Activated T-helper 1 cell treated with anti-CD3 and anti-CD28 coated beads, Interleukin-2, amount 50 U/mL, for 16 hours (primary cell): ENCODE results near the gene DENND2C.
A peak's percentile ranks its signal among the peaks of the same experiment; 100 is the strongest.

Experiments used
- DNase-seq, 2 donors: peaks; one replicate each; pipeline ENCODE4 v3.0.0-alpha.2; 2020; ENCODE audit warnings: low read depth in 1 of 2, low spot score in 1 of 2

The DENND2C gene

DNA sequence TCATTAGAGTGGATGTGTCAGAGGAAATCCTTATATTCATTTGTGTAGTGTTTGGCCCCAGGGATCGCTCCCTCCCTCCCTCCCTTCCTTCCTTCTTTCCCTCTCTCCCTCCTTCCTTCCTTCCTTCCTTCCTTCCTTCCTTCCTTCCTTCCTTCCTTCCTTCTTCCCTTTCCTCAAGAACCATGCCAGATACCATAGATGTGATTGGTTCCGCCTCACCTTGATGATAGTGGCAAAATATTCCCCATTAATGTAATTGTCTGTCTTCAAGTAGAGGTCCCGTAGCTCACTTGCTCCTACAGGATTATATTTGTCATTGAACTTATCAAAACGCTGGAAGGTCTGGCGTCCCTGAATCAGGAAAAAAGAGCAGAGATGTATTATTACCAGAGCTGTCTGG, 7.8 kb upstream of the DENND2C start:
- no peak for DNase-seq

DNA sequence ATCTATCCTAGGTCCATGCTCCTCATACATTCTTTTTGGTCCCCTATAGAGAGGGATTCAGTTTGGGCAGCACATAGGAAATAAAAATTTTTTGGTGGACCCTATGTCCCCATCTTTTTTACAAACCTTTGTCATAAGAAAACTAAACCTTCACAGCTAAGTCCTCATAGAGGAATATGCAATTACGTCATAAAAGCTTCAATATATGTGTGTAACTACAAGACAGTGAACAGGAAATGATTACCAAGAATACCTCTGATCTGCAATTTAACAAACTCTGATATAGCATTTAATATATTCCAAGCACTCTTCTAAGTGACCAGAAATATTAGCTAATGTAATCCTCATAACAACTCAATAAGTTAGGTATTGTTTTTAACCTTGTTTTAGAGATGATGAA, 6.3 kb upstream of the DENND2C start:
- no peak for DNase-seq

DNA sequence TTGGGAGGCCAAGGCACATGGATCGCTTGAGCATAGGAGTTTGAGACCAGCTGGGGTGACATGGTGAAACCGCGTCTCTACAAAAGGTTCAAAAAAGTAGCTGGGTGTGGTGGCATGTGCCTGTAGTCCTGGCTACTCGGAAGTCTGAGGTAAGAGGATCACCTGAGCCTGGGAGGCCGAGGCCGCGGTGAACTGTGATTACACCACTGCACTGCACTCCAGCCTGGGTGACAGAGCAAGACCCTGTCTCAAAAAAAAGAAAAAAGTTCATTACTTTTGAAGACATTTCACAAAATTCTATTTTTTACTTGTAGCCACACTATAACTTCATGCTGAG, 2.1 kb upstream of the DENND2C start:
- no peak for DNase-seq

DNA sequence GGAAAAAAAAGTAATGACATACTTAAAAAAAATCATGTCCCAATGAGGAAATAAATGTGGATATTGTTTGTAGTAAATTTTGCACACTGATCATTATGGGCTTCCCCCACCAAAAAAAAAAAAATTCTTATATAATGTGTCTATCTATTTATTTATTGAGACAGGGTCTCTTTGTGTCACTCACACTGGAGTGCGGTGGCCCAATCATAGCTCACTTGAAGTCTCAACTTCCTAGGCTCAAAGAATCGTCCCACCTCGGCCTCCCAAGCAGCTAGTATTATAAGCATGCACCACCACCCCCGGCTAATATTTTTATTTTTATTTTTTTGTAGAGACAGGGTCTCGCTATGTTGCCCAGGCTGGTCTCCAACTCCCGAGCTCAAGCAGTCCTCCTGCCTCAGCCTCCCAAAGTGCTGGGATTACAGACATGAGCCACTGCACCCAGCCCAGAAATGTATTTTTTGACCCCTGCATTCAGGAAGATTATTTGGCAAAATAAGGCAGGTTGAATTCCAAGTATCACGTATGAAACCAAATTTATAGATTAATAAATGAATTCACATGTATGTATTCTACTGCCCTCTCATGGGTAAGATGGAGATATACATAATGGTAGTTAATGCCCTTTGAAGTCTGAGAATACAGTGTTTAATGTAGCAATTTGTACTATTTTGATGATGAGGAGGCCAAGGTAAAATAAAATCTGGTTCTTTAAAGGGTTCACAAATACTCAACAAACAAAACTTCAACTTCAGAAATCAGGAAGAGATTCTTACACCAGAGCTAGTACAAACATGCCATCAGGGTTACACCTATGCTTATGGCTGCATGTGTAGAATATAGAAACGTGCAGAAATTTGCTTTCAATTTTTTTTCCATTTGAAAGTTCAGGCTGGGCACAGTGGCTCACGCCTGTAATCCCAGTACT, 1.4 kb upstream of the DENND2C start:
- DNase-seq, result no peak

DNA sequence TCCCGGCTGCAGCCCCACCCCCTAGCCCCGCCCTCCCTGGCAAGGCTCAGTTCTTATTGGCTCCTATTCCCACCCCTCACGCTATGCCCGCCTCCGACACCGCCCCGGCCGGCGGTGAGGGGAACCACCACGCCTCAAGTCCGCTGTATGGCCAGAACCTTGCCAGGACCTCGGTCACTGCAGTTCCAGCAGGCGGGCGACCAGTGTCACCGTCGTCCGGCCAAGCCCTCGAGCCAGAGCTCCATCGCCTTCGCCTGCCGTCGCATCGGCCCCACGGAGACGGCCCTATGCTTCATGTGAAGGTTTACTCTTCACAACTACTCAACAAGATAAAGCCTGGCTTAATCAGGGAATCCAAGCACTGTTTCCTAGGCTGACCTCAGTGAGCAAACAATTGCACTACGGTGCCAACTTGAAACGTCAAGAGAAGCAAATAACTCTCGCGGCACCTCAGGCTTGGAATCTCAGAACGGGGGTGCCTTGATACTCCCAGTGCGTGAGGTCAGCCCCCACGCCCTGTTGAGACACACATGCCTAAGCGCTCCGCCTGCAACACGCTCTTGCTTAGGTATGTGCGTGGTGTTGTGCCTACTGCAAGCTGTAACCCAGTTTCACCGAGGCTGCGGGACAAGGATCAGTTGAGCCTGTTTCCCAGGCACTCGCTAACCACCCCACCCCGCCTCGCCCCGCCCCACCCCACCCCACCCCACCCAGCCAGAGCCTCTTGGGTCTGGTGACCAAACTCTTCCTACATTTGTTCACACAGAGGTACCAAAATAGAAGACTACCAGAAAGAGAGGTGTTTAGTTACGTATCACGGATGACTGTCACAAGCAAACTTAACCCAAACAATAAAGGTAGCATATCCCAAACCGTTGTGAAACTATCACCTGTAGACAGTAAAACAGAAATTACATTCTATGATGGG, 498 bp upstream of the DENND2C start:
- DNase-seq, result peak; percentile 76 to 77

DNA sequence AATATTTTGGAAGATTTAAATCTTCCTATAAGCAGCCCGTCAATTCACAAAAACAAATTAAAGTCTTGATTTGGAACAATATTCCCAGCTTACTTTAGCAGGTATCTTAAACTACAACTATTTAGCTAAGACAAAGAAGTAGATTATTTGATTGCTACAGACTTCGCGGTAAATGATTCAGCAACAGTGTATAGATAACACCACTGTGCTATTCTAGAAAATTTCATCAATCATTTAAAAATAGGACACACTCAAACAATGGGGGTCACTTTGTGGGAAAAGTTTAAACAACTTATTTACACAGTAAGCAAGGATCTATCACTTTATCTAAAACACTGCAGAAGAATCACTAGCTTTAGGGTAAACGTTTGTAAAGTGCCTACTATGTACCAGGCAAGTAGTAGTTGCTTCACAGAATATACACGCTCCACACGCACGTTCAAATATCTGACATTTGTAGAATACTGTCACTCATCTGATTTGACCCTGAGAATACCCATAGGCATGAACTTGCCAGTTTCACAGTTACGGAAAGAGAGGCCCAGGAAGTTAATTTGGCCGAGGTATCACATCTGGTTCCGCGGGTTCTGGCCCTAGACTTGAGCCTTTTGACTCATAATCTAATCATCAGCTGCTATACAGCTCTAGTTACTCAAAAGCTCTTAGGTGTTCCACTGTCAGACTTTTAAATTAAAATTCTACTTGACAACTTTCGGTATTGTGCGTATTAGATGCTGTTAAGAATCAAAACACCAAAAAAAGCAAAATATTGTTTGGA, 876 bp downstream of the DENND2C start:
- DNase-seq, result no peak

DNA sequence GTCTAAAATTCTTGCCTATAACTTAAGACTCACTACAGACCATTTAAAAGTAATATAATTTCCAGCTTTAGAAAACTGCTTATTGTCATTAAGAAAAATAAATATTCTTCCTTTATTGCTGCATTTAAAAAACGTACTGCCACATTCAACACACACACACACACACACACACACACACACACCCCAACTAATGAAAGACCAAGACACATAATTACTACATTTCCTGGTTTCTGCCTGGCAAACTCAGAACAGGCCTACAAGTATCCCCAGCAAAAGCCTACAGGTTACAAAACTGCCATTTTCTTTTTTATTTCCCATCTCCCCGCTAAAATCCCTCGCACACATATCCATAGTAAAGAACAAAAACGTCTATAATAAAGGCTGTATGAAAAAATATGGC, 1.5 kb downstream of the DENND2C start:
- no peak for DNase-seq

DNA sequence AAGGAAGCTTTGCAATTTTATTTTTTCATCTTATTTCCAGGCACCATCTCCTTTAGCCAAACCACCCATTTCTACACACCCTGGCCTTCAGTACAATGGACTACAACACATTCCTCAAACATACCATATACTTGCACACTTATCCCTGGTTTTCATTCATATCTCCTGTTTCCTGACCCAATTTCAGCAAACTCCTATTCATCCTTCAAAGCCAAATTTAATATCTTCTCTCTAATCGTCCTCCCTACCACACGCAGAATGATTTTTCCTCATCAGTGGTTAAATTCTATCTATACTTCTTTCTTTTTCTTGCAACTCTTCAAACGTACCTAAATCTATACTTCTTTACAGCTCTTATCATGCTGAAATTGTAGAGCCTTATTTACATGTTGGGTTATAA, 2.9 kb downstream of the DENND2C start:
- no peak for DNase-seq

DNA sequence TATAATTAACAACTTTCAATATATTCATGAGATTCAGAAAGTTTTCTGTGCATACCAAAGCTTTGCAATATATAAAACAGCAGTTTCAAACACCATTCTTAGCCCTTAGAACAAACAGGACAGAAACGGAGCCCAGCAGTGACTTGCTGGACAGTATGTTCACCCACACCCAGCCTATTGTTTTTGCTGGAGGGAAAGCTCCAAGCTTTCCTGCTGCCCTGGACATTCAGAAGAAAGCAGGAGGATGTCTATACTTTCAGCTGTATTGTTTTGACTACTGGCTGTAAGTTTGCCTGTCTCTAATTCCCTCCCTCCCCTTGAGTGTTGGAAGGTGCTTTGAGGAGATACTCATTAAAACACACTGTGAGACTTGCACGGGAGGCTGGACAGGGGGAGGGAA, 9.6 kb downstream of the DENND2C start:
- no peak for DNase-seq

DNA sequence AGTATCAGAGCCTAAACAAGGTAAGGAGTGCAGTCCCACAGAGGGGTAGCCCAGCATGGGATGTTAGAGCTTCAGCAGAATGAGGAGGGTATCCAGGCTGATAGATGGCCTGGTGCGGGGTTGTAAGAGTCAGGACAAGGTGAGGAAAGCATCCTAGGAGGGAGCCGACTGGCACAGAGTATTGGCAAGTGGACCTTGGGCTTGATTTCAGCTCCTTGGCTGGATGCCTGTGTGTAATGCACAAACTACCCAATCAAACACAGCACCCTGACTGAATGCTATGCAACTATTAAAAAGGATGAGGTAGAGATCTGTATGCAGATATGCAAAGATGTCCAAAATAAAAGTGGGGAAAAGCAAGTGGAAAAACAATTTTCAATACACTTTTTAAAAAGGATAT, 18.0 kb downstream of the DENND2C start:
- DNase-seq, result no peak

DNA sequence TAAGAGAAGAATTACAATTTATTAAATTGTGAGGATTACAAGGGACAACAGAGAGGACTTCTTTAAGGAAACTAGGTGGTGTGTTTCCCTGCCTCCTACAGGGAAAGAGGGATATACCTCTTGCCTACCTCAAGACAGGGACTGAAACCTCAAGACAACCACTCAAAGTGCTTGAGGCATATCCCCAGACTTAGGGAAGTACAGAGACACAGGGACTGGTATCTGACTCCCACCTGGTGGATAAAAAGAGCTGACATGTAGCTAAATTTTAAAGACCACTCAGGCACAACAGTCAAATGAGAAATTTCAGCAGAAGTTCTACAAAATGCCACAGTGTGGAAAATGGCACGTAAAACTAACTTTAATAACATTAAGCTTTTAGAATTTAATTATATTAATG, 21.3 kb downstream of the DENND2C start:
- no peak for DNase-seq

DNA sequence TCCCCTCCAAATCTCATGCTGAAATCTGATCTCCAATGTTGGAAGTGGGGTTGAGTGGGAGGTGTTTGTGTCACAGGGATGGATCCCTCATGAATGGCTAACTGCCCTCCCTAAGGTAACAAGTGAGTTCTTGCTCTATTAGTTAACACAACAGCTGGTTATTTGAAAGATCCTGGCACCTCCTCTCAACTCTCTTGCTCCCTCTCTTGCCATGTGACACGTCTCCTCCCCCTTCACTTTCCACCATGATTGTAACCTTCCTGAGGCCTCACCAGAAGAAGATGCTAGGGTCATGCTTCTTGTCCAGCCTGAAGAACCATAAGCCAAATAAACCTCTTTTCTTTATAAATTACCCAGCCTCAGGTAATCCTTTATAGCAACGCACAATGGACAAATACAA, 28.5 kb downstream of the DENND2C start:
- DNase-seq, result no peak

DNA sequence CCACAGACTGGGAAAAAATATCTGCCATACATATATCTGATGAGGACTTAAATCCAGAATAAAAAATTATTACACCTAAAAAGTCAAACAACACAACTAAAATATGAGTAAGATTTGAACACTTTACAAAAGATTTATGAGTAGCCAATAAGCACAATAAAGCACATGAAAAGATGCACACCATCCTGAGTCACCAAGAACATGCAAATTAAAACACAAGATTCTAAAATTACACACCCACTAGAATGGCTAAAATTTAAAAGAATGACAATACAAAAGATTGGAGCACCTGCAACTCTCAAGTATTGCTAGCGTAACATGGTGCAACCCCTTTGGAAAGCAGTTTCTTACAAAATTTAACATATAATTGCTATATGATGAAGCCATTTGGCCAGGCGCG, 30.9 kb downstream of the DENND2C start:
- no peak for DNase-seq

DNA sequence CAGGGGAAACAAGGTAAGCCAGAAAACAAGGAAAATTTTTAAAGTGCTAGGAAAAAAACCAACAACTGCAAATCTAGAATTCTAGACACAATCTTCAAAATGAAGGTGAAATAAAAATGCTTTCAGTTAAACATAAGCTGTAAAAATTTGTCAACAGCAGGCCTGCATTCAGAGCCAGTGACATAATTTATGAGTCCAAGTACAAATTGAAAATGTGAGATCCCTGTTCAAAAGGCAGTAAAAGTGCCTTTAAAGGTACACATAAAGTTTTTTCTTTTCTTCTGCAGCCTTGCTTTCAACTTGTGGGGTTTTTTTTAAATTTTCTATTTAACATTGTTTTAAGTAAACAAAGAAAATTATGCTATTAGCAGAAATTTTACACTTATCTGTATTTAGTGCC, 37.4 kb downstream of the DENND2C start:
- no peak for DNase-seq

DNA sequence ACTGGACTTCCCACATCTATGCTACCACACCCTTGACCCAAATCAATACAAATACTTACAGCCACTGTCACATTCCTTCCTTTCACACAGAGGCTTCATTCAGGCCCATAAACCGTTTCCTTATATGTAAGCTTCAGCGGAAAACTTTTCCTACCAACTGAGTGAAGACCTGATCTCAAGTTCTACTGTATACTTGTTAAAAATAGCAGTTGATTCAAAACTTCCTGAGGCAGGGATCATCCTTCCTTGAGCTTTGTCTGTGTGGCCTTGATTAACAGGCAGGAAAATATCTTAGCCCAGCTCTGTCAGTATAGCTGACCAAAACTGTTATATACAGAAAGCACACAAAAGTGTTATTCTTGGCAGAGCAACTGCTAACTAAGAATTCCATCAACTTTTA, 42.7 kb downstream of the DENND2C start:
- DNase-seq, result no peak

DNA sequence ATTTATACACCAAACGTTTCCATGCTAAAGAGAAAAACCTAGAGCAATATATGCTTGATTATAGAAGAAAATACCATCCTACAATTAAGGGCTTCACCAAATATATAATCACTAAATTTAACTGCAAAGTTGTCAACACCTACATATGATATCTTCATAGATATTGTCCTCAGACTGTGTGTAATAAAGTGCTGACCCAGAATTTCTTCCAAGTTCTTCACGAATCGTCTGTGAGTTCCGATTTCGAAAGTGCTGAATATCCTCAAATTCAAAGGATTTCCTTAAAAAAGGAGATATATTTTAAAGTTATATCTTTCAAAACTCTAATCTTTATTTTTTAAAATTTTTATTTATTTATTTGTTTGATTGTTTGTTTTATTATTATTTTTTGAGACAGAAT, 46.5 kb downstream of the DENND2C start:
- DNase-seq, result no peak

DNA sequence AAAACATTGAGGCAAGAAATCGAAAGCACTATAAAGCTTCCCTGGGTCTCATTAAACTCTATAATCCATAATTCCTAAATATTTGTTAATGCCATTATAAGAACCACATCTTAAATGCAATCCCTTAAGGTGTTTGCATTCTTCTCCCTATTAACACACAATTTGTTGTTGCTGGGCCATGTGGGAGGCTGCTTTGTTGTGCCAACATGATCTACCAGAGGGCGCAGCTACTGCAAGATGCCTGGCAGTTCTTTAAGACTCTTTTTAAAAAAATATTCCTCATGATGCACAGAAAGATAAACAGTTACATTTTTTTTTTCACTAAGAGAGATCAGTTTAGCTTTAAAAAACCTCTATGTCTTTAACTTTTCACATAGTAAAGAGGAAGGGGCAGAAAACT, 49.4 kb downstream of the DENND2C start:
- no peak for DNase-seq

DNA sequence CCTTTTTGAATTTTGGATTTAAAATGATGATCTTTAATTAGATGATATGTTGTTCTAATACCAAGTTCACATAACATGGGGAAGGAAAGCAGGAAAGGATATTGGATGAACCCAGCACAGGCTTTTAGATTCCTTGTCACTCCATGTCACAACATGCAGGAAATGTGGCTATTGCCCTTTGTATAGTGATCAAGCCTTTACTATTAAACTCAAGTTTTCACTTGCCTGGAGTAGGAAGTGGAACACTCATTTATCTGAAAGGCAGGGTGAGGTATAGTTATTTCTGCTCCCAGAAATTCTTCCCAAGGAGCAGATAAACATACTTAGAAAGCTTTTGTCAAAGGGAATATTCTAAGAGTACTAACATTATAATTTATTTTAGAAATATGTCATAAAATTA, 51.2 kb downstream of the DENND2C start:
- no peak for DNase-seq

DNA sequence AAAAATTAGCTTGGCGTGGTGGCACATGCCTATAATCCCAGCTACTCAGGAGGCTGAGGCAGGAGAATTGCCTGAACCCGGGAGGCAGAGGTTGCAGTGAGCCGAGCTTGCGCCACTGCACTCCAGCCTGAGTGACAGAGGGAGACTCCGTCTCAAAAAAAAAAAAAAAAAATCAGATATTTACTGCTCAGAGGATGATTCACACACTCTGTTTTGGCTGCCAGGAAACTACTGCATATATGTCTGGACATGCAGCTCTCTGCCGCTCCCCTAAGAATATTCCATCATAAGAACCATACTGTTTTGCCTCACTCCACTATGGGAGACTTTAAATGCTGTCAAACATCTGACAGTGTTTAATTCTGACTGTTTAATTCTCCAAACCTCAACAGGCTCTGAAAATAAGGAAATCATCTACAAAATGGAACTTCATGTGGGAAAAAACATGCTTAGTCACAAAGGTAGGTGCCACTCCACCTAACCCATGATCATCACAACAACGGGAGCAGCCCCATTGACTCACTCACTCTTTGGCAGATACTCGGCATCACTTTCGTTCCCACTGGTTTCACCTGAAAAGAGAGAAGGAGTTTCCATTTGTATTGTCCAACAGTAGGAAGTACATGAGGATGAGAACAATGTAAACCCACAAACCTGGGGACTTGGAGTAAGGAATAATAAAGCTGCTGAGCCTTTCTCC, 59.2 kb downstream of the DENND2C start:
- DNase-seq, result no peak

DNA sequence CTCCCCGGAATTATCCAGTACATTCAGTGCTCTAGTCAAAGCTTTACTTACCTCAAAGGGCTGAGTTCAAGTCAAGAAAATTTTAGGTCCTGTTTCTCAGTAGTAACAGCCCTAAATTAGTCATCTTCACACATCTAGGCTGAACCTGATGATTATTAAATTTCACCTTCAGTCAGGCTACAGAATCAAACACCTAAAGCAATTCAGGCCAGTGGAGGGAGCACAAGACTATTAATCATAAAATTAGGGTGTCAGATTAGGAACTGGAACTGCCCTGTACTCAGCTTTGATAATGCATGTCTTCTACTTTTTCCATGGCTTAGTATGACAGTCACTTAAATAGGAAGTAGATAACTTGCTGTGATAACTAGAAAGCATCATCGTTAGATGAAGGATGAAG, 60.0 kb downstream of the DENND2C start:
- DNase-seq, result no peak

DNA sequence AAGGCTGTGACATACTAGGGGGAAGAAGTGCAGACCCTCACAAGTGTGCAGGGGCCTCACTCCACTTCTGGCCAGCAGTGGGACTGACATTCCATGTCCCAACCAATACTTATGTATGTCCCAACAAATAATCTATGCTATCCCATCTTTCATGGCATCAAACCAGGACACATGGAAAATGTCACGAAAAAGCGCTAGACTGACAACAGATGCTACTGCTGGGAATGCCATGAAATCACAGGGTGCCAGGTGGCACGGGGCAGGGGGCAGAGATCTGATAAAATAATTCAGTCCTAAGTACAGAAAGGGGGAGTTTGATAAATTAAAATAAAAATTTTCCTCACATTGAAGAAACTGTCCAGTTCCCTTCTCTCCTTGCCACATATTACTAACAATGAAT, 60.8 kb downstream of the DENND2C start:
- DNase-seq, result no peak
